Measurements from ENCODE around the gene WWOX. TPM values are rescaled to one million over a fixed set of nuclear protein-coding genes. Genes with fewer than 3 reads are reported as not detected.

Gene WWOX
- total and polyA plus RNA-seq, 2 of the 4 experiments (the other 2 are of a cell fraction), result 2.7 to 5.4 TPM

- Histone ChIP-seq H3K4me1 (ENCODE audit: control insufficient read depth, insufficient read depth, low read length) (no peaks in the 10 kb centered on the region), H2BK5ac (ENCODE audit: low read depth, low read length, poor library complexity, severe bottlenecking) (no peak overlapping the region), H3K27ac (ENCODE audit: insufficient read depth, low read length) (no peak overlapping the region), H2AFZ (replicated peaks; ENCODE audit: low read length, poor library complexity) (no peak overlapping the region), H2BK20ac (ENCODE audit: low read depth, low read length) (no peak overlapping the region), H2BK120ac (ENCODE audit: low read depth, low read length) (no peak overlapping the region), H2AK5ac (ENCODE audit: low read depth, low read length) (no peak overlapping the region), H3K36me3 (ENCODE audit: control insufficient read depth, insufficient read depth, low read length) (no peaks in the 10 kb centered on the region), H4K5ac (ENCODE audit: low read depth, low read length) (no peak overlapping the region), H2AK9ac (replicated peaks; ENCODE audit: low read depth, low read length, poor library complexity) (no peak overlapping the region), H3K9me3 (ENCODE audit: control insufficient read depth, insufficient read depth, low read length) (peaks cover 37% of the 10 kb centered on the region), H3K4me2 (ENCODE audit: low read depth, low read length) (no peak overlapping the region), H3K79me1 (ENCODE audit: low read depth in 1 of 2, low read length in 2 of 2) (no peaks in the 10 kb centered on the region), H4K8ac (ENCODE audit: low read depth in 2 of 2, low read length in 2 of 2) (no peak overlapping the region), H3K27me3 (ENCODE audit: control insufficient read depth, insufficient read depth, low read length) (no peaks in the 10 kb centered on the region), H3K9ac (ENCODE audit: low read depth, low read length) (no peak overlapping the region), H3K14ac (replicated peaks; ENCODE audit: low read depth, low read length) (no peak overlapping the region), H3K4ac (ENCODE audit: low read depth, low read length) (no peak overlapping the region), H2BK15ac (ENCODE audit: low read depth, low read length) (no peak overlapping the region), H3K23ac (ENCODE audit: low read depth, low read length) (no peak overlapping the region), H4K91ac (ENCODE audit: insufficient read depth, low read depth, low read length) (no peak overlapping the region), H3K4me3 (ENCODE audit: insufficient read depth, low read depth, low read length) (no peak overlapping the region), H3K56ac (ENCODE audit: extremely low read depth, insufficient read depth, low read length) (no peak overlapping the region), H3K9me1 (ENCODE audit: insufficient read depth, low read length) (no peaks in the 10 kb centered on the region), H4K20me1 (ENCODE audit: insufficient read depth, low read length) (no peaks in the 10 kb centered on the region), H3K18ac (ENCODE audit: low read depth, low read length) (no peak overlapping the region)
- CTCF ChIA-PET, result no interaction called here
- intact Hi-C loops (cut with micrococcal nuclease), result no loop called here
- dilution Hi-C loops (cut with HindIII; ENCODE audit: low sequenced_read_pairs, unreplicated experiment), result no loop called here
- DNase-seq, result no peak
- in situ Hi-C loops (cut with MboI; ENCODE audit: low sequenced_read_pairs), result no loop called here
- no peak for TF ChIP-seq CHD1 (IDR thresholded peaks at IDR 0.05; ENCODE audit: low read depth, low read length)
- no peak for TF ChIP-seq MXI1 (IDR thresholded peaks at IDR 0.05; ENCODE audit: borderline replicate concordance, low read depth, low read length)
- TF ChIP-seq BHLHE40 (IDR thresholded peaks at IDR 0.05; ENCODE audit: low read depth, low read length), result no peak
- no peak for TF ChIP-seq RAD21 (IDR thresholded peaks at IDR 0.05; ENCODE audit: low read length)
- TF ChIP-seq MAFK (IDR thresholded peaks at IDR 0.05; ENCODE audit: low read depth, low read length), result no peak
- TF ChIP-seq, protein P1, sequence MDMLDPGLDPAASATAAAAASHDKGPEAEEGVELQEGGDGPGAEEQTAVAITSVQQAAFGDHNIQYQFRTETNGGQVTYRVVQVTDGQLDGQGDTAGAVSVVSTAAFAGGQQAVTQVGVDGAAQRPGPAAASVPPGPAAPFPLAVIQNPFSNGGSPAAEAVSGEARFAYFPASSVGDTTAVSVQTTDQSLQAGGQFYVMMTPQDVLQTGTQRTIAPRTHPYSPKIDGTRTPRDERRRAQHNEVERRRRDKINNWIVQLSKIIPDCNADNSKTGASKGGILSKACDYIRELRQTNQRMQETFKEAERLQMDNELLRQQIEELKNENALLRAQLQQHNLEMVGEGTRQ (IDR thresholded peaks at IDR 0.05; ENCODE audit: low read depth, low read length), result no peak
- TF ChIP-seq CEBPB (IDR thresholded peaks at IDR 0.05; ENCODE audit: low read depth, low read length), result no peak
- no peak for TF ChIP-seq FOS (IDR thresholded peaks at IDR 0.05; ENCODE audit: low read depth, low read length)
- no peak for TF ChIP-seq POLR2A (IDR thresholded peaks at IDR 0.05; ENCODE audit: low read depth, low read length)
- TF ChIP-seq SMC3 (IDR thresholded peaks at IDR 0.05; ENCODE audit: low read depth, low read length), result no peak
- no peak for TF ChIP-seq ELK1 (IDR thresholded peaks at IDR 0.05; ENCODE audit: borderline replicate concordance, low read depth, low read length)
- no peak for TF ChIP-seq MAZ (IDR thresholded peaks at IDR 0.05; ENCODE audit: borderline replicate concordance, low read depth, low read length)
- TF ChIP-seq RFX5 (IDR thresholded peaks at IDR 0.05; ENCODE audit: low read depth, low read length), result no peak
- TF ChIP-seq RCOR1 (IDR thresholded peaks at IDR 0.05; ENCODE audit: insufficient replicate concordance, low read length), result no peak
- TF ChIP-seq NFE2L2 (IDR thresholded peaks at IDR 0.05; ENCODE audit: low read depth, low read length), result no peak
- TF ChIP-seq, protein P2, sequence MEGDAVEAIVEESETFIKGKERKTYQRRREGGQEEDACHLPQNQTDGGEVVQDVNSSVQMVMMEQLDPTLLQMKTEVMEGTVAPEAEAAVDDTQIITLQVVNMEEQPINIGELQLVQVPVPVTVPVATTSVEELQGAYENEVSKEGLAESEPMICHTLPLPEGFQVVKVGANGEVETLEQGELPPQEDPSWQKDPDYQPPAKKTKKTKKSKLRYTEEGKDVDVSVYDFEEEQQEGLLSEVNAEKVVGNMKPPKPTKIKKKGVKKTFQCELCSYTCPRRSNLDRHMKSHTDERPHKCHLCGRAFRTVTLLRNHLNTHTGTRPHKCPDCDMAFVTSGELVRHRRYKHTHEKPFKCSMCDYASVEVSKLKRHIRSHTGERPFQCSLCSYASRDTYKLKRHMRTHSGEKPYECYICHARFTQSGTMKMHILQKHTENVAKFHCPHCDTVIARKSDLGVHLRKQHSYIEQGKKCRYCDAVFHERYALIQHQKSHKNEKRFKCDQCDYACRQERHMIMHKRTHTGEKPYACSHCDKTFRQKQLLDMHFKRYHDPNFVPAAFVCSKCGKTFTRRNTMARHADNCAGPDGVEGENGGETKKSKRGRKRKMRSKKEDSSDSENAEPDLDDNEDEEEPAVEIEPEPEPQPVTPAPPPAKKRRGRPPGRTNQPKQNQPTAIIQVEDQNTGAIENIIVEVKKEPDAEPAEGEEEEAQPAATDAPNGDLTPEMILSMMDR (conservative IDR thresholded peaks at IDR 0.05; ENCODE audit: low read depth, low read length), result no peak
- no peak for ATAC-seq (ENCODE audit: low read depth)
- POLR2A ChIA-PET (ENCODE audit: unreplicated experiment), result no interaction called here
- WGBS, 2 experiments (ENCODE audit: extremely low coverage in 2 of 2, insufficient read length in 1 of 2), result 38% methylated on average over 5 of the region's 18 CpGs; no CpG with 5 or more reads in 1 of the 2 experiments
- BruUV-seq (replicated peaks), result no TSS peak
Observed at GRCh38 chr16:79124016-79124756, 1024.7 kb downstream of the WWOX start.
